Lower leg skin (tissue), 3 donors: ENCODE measurements around the gene PXK.

ENCODE experiments used
- POLR2A ChIP-seq, 2 donors: fragments of 450-650 bp; IDR thresholded peaks; one replicate each; pipeline ENCODE4 v1.6.1; 2016 to 2017; ENCODE audit warnings: antibody characterized with exemption in 2 of 2, mild to moderate bottlenecking in 1 of 2, moderate library complexity in 1 of 2
- TF ChIP-seq, protein P1 (sequence below), 3 donors: fragments of 450-650 bp; IDR thresholded peaks; one replicate each; pipeline ENCODE4 v1.5.1; 2016; ENCODE audit warnings: antibody characterized with exemption in 3 of 3, mild to moderate bottlenecking in 3 of 3, moderate library complexity in 2 of 3

DNA sequence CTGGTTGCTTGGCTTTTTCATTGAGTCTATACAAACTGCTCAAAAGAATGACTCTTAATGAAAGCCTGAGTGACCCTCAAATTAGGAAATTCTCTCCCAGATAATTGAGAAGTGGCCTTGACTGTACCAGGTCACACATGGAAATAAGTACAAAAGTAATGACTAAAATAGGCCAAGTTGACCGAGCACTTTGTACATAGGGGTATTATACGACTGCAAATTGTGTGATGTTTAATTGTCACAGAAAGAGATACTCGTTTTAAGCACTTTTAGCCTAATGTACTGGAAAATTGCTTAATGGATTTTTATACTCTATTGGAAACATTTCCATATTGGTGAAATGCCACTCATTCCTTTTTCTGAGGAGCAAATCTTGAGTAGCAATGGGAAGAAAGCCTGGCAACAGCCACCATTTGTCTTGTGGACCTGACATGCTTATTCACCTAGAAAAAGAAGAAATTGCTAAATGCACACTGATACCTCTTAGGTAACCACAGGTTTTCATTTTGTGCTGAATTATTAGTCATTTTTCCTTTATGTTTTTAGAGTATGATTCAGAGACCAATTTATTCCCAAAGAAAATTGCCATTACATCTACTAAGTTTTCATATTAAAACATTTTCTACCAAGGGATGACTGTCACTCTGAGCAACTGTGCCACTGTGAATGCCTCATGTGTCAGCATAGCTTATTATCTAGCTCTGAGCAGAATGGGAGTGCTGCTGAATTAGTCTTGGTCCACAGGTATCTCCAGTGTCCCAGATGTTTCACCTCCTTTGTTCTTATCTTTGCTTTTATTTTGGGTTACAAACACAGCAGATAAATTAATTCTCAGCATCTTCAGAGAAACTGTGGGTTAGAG, 8.9 kb upstream of the PXK start:
- TF ChIP-seq, protein P1, sequence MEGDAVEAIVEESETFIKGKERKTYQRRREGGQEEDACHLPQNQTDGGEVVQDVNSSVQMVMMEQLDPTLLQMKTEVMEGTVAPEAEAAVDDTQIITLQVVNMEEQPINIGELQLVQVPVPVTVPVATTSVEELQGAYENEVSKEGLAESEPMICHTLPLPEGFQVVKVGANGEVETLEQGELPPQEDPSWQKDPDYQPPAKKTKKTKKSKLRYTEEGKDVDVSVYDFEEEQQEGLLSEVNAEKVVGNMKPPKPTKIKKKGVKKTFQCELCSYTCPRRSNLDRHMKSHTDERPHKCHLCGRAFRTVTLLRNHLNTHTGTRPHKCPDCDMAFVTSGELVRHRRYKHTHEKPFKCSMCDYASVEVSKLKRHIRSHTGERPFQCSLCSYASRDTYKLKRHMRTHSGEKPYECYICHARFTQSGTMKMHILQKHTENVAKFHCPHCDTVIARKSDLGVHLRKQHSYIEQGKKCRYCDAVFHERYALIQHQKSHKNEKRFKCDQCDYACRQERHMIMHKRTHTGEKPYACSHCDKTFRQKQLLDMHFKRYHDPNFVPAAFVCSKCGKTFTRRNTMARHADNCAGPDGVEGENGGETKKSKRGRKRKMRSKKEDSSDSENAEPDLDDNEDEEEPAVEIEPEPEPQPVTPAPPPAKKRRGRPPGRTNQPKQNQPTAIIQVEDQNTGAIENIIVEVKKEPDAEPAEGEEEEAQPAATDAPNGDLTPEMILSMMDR (IDR thresholded peaks at IDR 0.05): no peak
- no peak for TF ChIP-seq POLR2A (IDR thresholded peaks at IDR 0.05)
